Heart right ventricle (tissue), 16 donors: ENCODE measurements around the gene WDR45. TPM values are rescaled to one million over a fixed set of nuclear protein-coding genes. Genes with fewer than 3 reads are reported as not detected.

Source experiments
- ATAC-seq, 8 donors: fragments of 200-7000 bp; cut with Tn5 transposase; one replicate each; pipeline ENCODE4 v1.9.1; 2020; ENCODE audit warnings: mild to moderate bottlenecking in 8 of 8, moderate library complexity in 8 of 8, moderate number of reproducible peaks in 1 of 8
- DNase-seq, 2 donors: peaks; one replicate each; pipeline ENCODE4 v3.0.0-alpha.2; 2020
- H3K27ac ChIP-seq, 10 donors: fragments of 200-600 bp; sonication (generic) in 2 of 10; one replicate each; pipeline versions ENCODE4 v1.5.0 to v1.8.0; 2020 to 2022; ENCODE audit warnings: mild to moderate bottlenecking in 3 of 10
- H3K27me3 ChIP-seq, 7 donors: fragments of 200-600 bp; one replicate each; pipeline ENCODE4 v1.8.0; 2021 to 2022; ENCODE audit warnings: mild to moderate bottlenecking in 2 of 7
- H3K36me3 ChIP-seq, 9 donors: fragments of 200-600 bp; sonication (generic) in 1 of 9; one replicate each; pipeline versions ENCODE4 v1.5.0 to v1.8.0; 2020 to 2022; ENCODE audit warnings: mild to moderate bottlenecking in 2 of 9
- H3K4me1 ChIP-seq, 9 donors: fragments of 200-600 bp; sonication (generic) in 1 of 9; one replicate each; pipeline versions ENCODE4 v1.5.0 to v1.8.0; 2020 to 2022; ENCODE audit warnings: mild to moderate bottlenecking in 4 of 9
- H3K4me3 ChIP-seq, 10 donors: fragments of 200-600 bp; sonication (generic) in 2 of 10; one replicate each; pipeline versions ENCODE4 v1.5.0 to v1.8.0; 2020 to 2022; ENCODE audit warnings: mild to moderate bottlenecking in 7 of 10, moderate library complexity in 2 of 10
- H3K9me3 ChIP-seq, 11 donors: fragments of 200-600 bp in 10 of 11; sonication (generic) in 2 of 11; one replicate each; pipeline versions ENCODE4 v1.5.0 to v1.8.0; 2013 to 2022; ENCODE audit warnings: mild to moderate bottlenecking in 2 of 11, control low read depth in 1 of 11, moderate library complexity in 1 of 11
- WGBS, 2 donors: extraction: QIAGEN DNeasy Blood & Tissue Kit; methylation state at CpG; one replicate each; pipeline ENCODE4 v1.1.7; 2013; ENCODE audit warnings: inconsistent platforms in 1 of 2; 5-methylcytosine and 5-hydroxymethylcytosine counted together
- intact Hi-C, 10 donors: fragments of 100-400 bp; cut with DNase I; formaldehyde crosslinking; loops; one replicate each; pipeline versions ENCODE4 v1.11.1 to v1.14.2; 2022
- polyA plus RNA-seq, 2 donors: library from polyadenylated mRNA; stranded (reverse); fragments of 200-250 nt; gene quantifications; one replicate each; pipeline ENCODE4 v1.2.3, GENCODE V29; 2013
- total RNA-seq, 10 donors: library from RNA; stranded (reverse); fragmentation: NEBNext Ultra II Directional in 3 of 10; extraction: Animal tissue kit (Norgen Biotek cat#: 25700) in 3 of 10; gene quantifications; one replicate each; pipeline versions ENCODE4 v1.2.1 to v1.2.4, GENCODE V29; 2021 to 2023
- TF ChIP-seq, protein P1 (sequence below), 9 donors: fragments of 200-600 bp; sonication (generic) in 2 of 9; IDR thresholded peaks; one replicate each; pipeline versions ENCODE4 v1.5.0 to v1.8.0; 2021 to 2022; ENCODE audit warnings: antibody characterized with exemption in 9 of 9, mild to moderate bottlenecking in 5 of 9, moderate library complexity in 1 of 9
- donor health status: Arrhythmogenic right ventricular cardiomyopathy.
- donor health status: ischemic (EF 13 %, LVEDD 7.1; RV severe dilation, severe dysfunction).
- donor health status: healthy with polysubstance abuse.
- donor health status: DM: no; HTN: yes; CAD: no.
- donor health status: DM: no; HTN: no; CAD: no.
- donor health status: ischemic (EF 25% LVEDD 6.9; RV normal size, moderate dysfunction).
- donor health status: ischemic (EF 25% LVEDD 5.7; RV mildly dilated, moderate dysfunction).
- donor health status: healthy.
- donor health status: DM: yes; HTN: yes; CAD: no.
- donor health status: Ischemic cardiomyopathy.
- donor health status: ischemic (EF 35%, LVEDD 5.7; RV mildly dilated, moderate dysfunction).
- donor health status: nonischemic (EF 11% LVEDD 7.7; RV severe dilation, severe dysfunction).
- donor health status: DM: yes; HTN: yes; CAD: no.
- donor health status: PGD.
- donor health status: ischemic (EF 29% LVEDD 5.4; RV normal size, mild dysfunction).
- donor health status: nonischemic (EF 23%, LVEDD 6.1; RV moderate dilation, normal function).

The WDR45 gene
- total and polyA plus RNA-seq, 12 donors = 45.7 to 107 (median 62.2) TPM

DNA sequence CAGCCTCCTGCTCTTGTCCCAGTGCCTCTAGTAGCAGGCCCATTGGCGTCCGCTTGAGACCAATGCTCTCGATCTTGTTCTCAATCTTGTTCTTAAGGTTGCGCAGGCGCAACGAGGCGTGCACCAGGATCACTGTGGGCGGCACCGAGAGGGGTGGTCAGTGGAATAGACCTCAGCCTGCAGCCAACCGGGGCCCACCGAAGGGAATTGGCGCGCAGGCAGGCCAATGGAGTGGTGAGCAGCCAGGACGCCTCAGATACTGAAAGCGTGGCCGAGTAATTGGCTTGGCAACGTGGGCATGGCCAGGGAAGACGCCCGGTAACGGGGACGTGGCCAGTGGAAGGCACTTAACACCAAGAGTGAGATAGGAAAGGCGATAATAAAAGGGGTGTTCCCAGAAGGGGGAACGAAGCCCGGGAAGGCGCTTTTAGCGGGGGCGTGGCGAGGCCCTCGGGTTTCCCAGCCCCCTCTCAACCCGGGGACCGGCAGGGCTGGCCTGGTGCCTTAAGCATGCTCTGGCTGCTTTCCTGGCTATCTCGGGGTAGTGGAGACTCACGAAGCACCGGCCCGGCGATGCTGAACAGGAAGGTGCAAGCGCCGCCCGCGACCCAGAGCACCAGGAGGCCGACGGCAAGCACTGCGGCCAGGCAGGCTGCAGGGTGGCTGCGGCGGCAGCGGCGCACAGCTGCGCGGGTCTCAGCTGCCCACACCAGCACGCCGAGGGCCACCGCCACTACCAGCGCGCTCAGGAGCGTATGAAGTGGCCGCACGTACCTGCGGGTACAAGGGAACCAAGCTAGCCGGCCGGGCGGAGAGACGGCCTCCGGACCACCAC is 7.6 kb downstream of the WDR45 start:
- intact Hi-C loops = no loop called here
- Histone ChIP-seq H3K27ac (peak overlapping the region in 8 of 10 donors; percentile 22 to 52 (median 34)), H3K4me1 (peaks cover 0 to 19% (median 8%) of the 10 kb centered on the region in 9 donors), H3K36me3 (peaks cover 0 to 27% (median 0%) of the 10 kb centered on the region in 9 donors), H3K9me3 (no peaks in the 10 kb centered on the region), H3K4me3 (peak overlapping the region in 9 of 10 donors; percentile 14 to 75 (median 66)), H3K27me3 (no peaks in the 10 kb centered on the region)
- peak; percentile 72 to 74 for DNase-seq
- WGBS, 2 donors = 24 to 34% methylated on average over 30 to 62 of the region's 63 CpGs
- ATAC-seq = peak; percentile 46 to 74 (median 66)
- TF ChIP-seq, protein P1, sequence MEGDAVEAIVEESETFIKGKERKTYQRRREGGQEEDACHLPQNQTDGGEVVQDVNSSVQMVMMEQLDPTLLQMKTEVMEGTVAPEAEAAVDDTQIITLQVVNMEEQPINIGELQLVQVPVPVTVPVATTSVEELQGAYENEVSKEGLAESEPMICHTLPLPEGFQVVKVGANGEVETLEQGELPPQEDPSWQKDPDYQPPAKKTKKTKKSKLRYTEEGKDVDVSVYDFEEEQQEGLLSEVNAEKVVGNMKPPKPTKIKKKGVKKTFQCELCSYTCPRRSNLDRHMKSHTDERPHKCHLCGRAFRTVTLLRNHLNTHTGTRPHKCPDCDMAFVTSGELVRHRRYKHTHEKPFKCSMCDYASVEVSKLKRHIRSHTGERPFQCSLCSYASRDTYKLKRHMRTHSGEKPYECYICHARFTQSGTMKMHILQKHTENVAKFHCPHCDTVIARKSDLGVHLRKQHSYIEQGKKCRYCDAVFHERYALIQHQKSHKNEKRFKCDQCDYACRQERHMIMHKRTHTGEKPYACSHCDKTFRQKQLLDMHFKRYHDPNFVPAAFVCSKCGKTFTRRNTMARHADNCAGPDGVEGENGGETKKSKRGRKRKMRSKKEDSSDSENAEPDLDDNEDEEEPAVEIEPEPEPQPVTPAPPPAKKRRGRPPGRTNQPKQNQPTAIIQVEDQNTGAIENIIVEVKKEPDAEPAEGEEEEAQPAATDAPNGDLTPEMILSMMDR (IDR thresholded peaks at IDR 0.05) = no peak

DNA sequence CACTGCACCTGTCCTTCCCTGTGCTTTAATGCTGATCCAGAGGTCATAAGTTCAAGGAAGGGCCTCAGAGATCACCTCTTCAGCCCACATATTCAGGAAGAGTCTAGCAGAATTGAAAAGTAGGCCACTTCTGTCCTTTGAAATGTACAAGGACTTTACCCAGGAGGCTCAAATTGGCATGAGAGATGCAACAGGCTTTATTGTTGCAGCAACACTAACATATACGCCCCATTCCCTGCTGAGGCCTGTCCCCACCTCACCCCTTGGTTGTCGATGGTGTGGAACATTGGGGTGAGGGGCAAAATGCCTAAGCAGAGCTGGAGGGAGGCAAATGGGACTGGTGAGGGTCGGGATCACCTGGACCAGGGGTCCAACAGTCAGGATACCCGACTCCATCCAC is 8.7 kb downstream of the WDR45 start:
- intact Hi-C loops = no loop called here
- Histone ChIP-seq H3K27me3 (no peaks in the 10 kb centered on the region), H3K9me3 (no peaks in the 10 kb centered on the region), H3K4me3 (no peak overlapping the region), H3K36me3 (peaks cover 0 to 16% (median 0%) of the 10 kb centered on the region in 9 donors), H3K27ac (no peak overlapping the region), H3K4me1 (peaks cover 0 to 19% (median 8%) of the 10 kb centered on the region in 9 donors)
- 94 to 96% methylated on average over 4 of the region's 4 CpGs for WGBS, 2 donors
- TF ChIP-seq, protein P1 (IDR thresholded peaks at IDR 0.05) = no peak
- ATAC-seq (no peak), DNase-seq (no peak)

DNA sequence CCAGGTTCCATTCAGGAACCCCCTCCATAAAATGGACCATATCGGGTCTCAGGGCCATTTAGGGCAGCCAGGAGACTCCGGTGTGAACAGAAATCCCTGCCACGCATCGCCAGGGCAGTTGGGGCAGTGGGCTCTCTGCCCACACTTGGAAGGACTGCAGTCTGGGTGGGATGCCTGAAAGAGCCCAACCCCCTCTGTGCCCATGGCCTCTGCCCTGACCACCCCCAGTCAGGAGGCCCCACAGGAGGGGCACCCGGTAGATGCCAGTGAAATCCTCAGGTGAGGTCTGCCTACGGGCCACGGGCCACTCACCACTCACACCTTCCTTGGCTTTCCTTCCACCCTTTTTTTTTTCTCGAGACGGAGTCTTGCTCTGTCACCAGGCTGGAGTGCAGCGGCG is 10.6 kb downstream of the WDR45 start:
- Histone ChIP-seq H3K4me1 (peaks cover 0 to 12% (median 4%) of the 10 kb centered on the region in 9 donors), H3K9me3 (no peaks in the 10 kb centered on the region), H3K4me3 (no peak overlapping the region), H3K36me3 (peaks cover 0 to 3% (median 0%) of the 10 kb centered on the region in 9 donors), H3K27me3 (no peaks in the 10 kb centered on the region), H3K27ac (no peak overlapping the region)
- DNase-seq (no peak), ATAC-seq (no peak)
- WGBS, 2 donors = 87% methylated on average over 11 of the region's 11 CpGs
- intact Hi-C loops = no loop called here
- TF ChIP-seq, protein P1 (IDR thresholded peaks at IDR 0.05) = no peak

DNA sequence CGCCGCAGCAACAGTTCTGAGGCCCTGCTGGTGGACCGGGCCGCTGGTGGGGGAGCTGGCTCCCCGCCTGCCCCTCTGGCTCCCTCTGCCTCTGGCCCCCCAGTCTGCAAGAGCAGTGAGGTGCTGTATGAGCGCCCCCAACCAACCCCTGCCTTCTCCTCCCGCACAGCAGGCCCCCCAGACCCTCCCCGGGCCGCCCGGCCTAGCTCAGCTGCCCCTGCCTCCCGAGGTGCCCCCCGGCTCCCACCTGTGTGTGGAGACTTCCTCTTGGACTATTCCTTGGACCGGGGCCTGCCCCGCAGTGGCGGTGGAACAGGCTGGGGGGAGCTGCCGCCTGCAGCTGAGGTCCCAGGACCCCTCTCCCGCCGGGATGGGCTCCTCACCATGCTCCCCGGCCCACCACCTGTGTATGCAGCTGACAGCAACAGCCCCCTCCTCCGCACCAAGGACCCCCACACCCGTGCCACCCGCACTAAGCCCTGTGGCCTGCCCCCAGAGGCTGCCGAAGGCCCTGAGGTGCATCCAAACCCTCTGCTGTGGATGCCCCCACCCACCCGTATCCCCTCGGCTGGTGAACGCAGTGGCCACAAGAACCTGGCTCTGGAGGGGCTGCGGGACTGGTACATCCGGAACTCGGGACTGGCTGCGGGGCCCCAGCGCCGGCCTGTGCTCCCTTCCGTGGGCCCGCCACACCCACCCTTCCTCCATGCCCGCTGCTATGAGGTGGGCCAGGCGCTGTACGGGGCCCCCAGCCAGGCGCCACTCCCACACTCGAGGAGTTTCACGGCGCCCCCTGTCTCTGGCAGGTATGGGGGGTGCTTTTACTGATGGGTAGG is 12.2 kb downstream of the WDR45 start:
- Histone ChIP-seq H3K27ac (no peak overlapping the region), H3K4me1 (peaks cover 0 to 5% (median 0%) of the 10 kb centered on the region in 9 donors), H3K27me3 (no peaks in the 10 kb centered on the region), H3K36me3 (peaks cover 0 to 3% (median 0%) of the 10 kb centered on the region in 9 donors), H3K4me3 (no peak overlapping the region), H3K9me3 (no peaks in the 10 kb centered on the region)
- 94 to 96% methylated on average over 14 to 41 of the region's 41 CpGs for WGBS, 2 donors
- intact Hi-C loops = no loop called here
- ATAC-seq = no peak
- TF ChIP-seq, protein P1 (IDR thresholded peaks at IDR 0.05) = no peak
- no peak for DNase-seq
